ENCODE measurements around the gene TXNDC12. TPM values are rescaled to one million over a fixed set of nuclear protein-coding genes. Genes with fewer than 3 reads are reported as not detected.

Gene TXNDC12
- total and polyA plus RNA-seq, 4 experiments from 2014 or later = 39.9 to 111 (median 60.1) TPM

Other genes starting within 250 kb of the TXNDC12 start
- 100 to 1,000 TPM; 133 to 137 TPM for gene NRDC, start 176.5 kb downstream of the TXNDC12 start, total RNA-seq
- 100 to 1,000 TPM in 1 of 2 donors, 10 to 100 TPM in 1; 77.7 to 101 TPM for gene NRDC, start 176.5 kb downstream of the TXNDC12 start, polyA plus RNA-seq
- under 1 TPM; 0.06 TPM for gene RAB3B, start 64.5 kb downstream of the TXNDC12 start, total RNA-seq
- gene RAB3B, start 64.5 kb downstream of the TXNDC12 start, polyA plus RNA-seq = not detected
- gene KTI12, start 21.4 kb downstream of the TXNDC12 start, total RNA-seq = 10 to 100 TPM; 14.0 to 15.6 TPM
- 10 to 100 TPM; 26.6 to 43.5 TPM for gene KTI12, start 21.4 kb downstream of the TXNDC12 start, polyA plus RNA-seq
- gene BTF3L4, start 1.1 kb upstream of the TXNDC12 start, total RNA-seq = 10 to 100 TPM; 30.4 to 34.6 TPM
- 10 to 100 TPM; 60.7 to 91.2 TPM for gene BTF3L4, start 1.1 kb upstream of the TXNDC12 start, polyA plus RNA-seq
- gene ZFYVE9, start 86.9 kb upstream of the TXNDC12 start, total RNA-seq = 10 to 100 TPM; 11.0 to 12.8 TPM
- gene ZFYVE9, start 86.9 kb upstream of the TXNDC12 start, polyA plus RNA-seq = 1 to 10 TPM in 1 of 2 donors, under 1 TPM in 1; 0.60 to 2.9 TPM

Measured in CD4-positive, alpha-beta memory T cell (primary cell).